Activated CD4-positive, CD25-positive, alpha-beta regulatory T cell treated with anti-CD3 and anti-CD28 coated beads, Interleukin-2, amount 50 U/mL, for 24 hours (primary cell): Measurements from ENCODE around the gene PKNOX2.

Experiments
- ATAC-seq, 2 donors: fragments of 150-1000 bp; cut with Tn5 transposase; one replicate each; pipeline ENCODE4 v1.10.0; 2021; ENCODE audit warnings: mild to moderate bottlenecking in 1 of 2, moderate library complexity in 1 of 2

PKNOX2 gene

DNA sequence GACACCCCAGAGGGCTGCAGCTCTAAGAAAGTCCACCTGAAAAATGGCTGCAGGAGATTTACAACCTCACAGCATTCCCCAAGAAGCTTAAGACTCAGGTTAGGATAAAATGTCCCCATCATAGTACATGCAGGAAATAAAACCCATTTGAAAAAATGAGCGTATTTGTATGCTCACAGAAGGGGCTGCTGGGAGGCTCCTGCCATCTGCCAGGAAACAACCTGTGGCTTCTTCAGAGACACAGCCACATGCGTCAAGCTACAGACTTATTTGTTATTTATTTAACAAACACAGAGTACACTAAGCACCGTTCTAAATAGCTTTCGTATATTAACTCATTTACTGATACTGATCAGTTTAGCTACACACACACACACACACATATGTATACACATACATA lies 258.1 kb downstream of the PKNOX2 start:
- no peak for ATAC-seq

DNA sequence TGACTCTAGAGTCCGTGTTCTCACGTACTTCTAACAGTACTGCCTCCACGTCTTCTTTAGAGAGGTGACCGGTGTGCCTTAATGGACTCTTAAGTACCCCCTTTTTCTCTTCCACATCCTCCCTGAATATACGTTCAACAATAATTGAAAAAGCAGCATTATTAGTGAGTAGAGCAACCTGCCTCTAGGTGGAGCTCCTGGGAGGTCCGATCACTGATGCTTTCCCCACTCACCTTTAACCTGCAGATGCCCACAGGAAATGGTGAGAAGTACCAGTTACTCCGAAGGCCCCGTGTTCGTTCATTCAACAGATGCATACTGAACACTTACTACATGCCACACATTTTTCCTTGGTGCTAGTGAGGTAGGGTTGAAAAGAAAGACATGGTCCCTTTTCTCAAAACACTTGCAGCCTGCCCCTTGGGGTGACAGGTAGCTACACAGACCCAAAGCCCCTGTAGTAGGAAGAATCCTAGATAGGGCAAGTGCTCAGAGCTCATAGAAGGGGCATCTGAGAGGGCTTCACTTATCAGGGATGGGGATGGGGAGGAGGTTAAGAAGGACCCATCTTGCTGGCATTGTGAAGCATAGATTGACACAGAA lies 258.8 kb downstream of the PKNOX2 start:
- ATAC-seq, result peak in 1 of 2 donors; percentile 17

DNA sequence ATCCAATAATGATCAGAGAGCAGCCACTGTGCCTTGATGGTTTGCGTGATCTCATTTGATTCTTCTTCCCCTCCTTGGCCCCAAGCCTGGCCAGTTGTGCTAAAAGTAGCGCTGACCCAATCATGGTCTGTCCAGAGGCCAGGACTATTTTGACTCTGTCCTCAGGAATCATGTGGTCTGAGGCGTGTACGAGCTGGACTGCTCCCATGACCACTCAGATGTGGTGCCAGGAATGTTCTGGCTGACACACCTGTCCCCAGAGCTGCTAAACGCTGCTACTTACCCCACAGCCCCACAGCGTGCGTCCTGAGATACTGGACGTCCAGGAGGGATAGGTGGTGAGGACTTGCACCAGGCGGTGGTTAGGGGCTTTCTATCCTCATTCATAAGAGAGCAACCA lies 261.1 kb downstream of the PKNOX2 start:
- no peak for ATAC-seq

DNA sequence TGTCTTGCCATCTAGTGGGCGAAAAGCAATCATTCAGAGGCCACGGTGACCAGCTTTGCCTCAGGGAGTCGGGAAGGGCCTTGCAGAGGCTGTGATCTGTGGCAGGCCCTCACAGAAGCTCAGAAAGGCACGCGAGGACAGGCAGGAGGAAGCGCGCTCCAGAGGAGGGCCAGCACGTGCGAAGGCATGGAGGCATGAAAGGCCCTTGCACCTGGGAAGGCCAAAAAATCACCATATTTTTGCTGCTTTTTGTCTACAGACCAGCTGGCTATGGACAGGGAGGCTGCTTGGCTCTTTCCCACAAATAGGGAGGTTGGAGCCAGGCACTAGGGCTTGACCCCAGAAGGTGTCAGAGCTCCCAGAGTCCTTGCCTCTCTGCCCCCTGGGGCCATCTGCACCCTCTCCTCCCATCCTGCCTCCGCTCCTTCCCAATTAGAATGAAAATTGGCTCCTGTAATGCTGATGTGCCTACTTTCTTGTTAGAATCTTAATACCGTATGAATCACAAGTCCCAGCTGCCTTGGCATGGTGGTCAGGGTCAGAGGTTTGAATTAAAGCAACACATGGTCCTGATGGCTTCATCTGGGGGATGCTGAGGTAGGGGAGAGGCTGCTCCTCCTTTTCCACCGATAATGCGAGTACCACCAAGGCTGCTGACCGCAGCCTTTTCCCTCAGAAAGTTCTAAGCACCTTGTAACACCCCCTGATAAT lies 262.4 kb downstream of the PKNOX2 start:
- no peak for ATAC-seq

DNA sequence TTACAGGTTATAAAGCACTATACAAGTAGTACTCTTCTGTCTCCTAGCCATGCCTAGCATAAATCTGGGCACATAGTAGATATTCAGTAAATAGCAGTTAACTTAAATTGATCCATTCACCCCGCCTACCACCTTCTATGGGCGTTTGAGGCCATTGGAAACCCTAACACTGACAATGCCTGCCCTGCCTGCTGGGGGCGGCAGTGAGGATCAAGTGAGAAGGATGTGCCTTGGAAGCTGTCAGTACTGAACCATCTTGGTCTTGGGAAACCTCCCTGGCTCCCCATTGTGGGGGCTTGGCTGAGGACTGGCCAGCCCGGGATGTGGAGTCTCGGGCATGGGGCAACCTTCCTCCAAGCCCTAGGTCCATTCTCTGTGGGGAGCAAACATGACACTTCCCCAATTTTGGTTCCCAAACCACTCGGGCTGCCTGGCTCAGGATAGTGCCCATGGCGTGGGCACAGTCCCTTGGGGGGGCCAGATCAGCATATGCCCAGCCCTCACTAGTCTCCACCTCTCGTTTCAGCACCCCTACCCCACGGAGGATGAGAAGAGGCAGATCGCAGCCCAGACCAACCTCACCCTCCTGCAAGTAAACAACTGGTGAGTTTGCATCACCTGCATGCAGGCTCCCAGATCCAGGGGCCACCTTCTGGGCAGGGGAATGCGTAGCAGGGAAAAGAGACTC lies 264.1 kb downstream of the PKNOX2 start:
- no peak for ATAC-seq

DNA sequence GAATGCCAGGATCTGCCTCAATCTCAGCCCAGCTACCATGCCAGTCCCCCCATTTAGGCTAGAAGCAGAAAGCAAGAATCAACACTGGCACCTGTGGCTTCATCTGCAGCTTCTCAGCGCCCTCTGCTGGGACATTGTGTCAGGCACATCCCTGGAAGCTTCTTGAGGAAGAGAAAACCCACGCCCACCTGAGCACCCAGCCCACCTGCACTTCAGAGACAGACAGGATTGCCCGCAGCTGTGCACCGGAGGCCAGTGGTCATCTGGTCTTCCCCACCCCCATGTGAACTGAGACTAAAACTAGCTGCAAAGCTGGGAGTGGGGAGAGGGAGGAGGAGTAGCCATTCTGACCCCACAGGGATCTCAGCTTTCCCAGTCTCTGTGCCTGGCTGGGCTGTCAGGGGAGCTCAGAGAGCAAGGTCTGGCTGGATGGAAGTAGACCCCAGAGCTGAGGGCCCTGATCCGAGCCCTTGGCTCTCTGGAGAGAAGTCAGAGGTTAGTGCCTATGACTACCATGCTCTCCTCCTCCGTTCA lies 264.7 kb downstream of the PKNOX2 start:
- ATAC-seq, result no peak

DNA sequence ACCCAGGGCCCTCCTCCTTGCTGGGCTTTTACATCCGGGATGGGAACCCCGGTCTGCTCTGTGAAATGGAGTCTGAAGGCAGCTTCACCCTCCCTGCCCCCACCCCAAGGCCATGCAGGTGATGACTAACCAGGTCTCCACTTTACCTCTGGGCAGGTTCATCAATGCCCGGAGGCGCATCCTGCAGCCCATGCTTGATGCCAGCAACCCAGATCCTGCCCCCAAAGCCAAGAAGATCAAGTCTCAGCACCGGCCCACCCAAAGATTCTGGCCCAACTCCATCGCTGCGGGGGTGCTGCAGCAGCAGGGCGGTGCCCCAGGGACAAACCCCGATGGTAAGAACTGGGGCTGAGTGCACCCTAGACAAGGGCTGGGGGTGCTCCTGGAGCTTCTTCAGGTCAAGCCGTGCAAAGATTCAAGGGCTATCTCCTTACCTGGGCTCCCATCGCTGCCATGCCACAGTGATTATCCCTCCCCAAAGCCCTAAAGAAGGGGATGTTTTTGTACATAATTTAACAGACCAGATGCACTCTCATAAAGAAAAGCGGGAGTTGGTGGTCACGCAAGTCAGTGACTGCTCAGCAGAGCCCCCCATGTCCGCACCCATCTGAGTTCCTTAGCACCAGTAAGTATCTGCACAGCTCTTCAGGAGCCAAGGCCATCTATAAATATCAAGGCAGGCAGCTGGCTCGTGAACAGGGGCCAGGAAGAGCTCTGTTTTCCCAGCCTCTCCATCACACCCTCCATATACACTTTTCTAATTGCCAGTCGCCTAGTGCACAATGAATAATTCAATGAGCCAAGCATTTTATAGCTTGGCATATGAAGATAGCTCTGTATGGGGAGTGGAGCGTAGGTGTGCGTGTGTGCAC lies 265.5 kb downstream of the PKNOX2 start:
- no peak for ATAC-seq

DNA sequence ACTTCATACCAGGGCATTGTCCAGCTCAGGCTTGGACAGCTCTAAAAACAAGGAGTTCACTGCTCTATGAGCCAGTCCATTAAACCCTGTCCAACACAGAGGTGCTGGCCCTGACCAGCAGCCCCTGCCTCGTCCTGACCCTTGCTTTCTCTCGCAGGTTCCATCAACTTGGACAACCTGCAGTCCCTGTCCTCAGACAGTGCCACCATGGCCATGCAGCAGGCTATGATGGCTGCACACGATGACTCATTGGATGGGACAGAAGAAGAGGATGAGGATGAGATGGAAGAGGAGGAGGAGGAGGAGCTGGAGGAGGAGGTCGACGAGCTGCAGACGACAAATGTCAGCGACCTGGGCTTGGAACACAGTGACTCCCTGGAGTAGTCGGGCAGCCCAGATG lies 266.5 kb downstream of the PKNOX2 start:
- ATAC-seq, result no peak

DNA sequence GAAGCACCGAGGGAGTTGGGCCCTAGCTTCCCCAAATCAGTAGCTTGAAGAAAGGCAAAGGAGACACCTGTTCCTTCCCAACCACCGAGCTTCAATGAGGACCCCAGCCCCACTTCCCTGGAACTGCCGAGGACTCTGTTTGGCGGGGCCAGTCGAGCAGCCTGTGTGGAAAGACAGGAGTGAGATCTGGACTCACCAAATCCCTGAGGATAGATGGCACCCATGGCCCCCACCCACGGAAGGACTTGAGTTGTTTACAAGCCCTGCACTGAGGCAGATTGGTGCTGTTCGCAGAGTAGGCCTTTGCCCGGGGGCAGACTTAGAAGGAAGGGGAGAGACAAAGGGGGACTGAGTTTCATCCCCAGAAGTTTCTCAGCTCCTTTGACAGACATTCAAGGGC lies 266.9 kb downstream of the PKNOX2 start:
- no peak for ATAC-seq

DNA sequence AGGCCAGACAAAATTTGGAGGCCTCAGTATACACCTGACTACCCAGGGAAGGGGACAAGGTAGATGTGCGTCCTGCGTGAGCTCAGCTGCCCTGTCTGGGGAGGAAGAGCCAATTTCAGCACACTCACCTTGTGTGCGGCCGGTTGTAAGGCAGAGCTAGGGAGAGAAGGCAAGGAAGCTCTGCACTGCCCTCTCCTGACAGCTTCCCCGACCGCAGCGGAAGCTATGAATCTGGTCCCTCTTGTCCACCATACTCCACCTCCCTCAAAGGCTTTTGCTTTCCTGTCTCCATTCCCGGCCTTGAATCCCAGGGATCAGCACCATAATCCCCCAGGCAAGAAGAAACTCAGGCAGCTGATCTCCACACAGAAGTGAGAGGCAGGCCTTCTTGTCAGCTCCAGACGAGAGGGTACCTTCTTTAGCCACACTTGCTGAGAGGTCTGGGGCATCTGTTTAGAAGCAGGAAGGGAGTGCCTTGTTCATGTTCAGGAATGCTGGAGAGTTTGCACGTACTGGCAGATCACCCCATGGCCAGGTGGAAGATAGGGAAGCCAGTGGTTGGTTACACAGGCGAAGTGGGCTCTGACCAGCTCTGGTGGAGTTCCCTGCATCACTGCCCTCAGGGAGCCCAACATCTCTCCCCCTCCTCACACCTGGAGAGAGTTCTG lies 269.0 kb downstream of the PKNOX2 start:
- ATAC-seq, result peak in 1 of 2 donors; percentile 38

DNA sequence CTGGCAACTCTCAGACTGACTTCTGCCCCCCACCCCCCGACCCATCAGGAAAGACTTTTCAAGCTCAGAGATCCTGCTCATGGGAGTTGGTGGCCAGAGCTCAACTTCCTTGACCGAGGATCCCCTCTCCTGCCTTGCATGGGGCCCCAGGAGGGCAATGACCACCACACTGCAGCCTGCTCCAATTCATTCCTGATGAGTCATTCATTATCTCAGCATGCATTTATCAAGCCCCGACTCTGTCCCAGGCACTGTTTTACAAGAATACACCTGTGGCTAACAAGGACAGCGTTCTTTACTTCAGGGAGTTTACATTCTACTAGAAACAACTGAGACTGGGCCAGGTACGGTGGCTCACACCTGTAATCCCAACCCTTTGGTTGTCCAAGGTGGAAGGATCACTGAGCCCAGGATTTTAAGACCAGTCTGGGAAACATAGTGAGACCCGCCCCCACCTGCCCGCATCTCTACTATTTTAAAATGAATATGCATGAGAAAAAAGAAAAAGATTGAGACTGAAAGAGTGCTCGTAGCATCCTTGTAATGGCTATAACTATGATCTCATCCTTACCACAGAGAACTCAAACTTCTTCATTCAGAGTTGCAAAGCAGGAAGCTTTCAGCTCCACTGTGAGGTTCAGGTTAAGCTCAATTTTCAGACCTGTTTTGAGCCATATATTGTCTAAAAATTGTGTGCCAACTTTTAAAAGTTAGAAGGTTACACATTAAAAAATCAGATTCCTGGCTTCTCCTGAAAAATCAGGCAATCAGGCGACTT lies 271.1 kb downstream of the PKNOX2 start:
- no peak for ATAC-seq

DNA sequence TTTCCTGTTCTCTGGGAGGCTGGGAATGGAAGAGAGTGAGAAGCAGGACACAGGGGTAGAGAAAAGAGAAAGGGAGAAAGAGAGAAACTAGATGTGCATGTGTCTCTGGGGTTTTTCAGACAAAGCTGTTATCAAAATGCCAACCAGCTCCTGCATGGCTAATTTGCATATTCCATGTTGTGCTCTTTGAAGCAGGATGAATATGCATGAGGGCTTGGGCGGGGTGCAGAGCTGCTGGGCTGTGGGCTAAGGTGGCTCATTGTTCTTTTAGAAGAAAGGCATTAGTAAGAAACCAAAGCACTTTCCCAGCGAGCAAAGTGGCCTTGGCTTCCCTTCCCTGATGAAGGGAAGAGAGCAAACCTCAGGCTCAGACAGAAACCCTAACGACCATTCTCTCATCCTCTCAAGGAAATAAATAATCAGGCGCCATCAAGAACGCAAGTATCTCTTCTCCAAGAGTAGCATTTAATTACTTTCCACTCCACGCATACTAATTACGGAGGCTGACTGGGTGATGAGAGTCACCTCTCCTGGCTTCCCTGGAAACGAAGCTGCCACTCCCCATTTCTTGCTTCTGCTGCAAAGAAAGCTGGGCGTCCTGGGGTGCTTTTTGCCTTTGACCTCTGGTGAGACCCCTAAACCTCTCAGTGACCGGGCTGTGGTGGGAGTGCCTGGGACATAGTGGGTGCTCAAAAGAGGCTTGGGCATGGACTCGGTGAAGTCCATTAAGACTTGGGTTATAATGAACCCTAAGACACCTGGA lies 277.3 kb downstream of the PKNOX2 start:
- ATAC-seq, result no peak

DNA sequence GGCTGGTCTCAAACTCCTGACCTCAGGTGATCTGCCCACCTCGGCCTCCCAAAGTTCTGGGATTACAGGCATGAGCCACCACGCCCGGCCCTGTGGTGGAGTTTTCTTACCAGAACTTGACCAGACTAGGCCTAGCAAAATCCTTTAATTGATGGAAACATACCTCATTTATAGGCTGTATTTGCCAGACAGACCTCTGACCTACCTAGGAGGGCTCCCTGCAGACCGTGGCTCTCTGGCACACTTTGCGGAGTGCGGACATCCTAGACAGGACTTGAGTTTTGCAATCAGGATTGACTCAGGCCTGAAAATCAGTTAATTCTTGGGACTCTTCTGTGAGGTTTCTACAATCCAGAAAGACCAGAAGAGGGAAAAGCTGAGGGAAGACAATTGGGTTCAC lies 278.4 kb downstream of the PKNOX2 start:
- no peak for ATAC-seq

DNA sequence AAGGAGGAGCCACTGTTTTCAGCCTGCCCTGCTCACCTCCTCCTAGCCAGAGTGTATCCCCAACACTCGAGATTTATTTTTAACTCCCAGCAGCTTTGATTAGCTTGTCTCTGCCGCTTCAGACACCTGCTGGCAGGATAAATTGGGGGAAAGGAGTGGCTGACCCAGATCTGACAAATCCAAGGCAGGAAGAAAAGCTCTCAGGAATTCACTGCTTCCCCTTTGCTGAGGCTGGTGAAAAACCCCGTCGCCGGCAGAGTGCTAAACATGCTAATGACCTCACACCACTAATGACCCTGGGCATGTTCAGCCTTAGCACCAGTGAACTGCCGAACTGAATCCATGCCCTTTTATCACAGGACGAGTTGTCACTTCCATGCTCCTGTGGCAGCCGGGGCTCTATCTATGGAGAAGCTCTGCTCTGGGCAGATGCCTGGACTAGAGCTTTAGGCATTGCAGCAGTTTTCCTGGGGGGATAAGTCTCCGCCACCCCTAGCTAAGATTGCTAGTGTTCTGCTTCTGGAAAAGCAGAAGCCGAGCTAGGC lies 279.3 kb downstream of the PKNOX2 start:
- ATAC-seq, result no peak

DNA sequence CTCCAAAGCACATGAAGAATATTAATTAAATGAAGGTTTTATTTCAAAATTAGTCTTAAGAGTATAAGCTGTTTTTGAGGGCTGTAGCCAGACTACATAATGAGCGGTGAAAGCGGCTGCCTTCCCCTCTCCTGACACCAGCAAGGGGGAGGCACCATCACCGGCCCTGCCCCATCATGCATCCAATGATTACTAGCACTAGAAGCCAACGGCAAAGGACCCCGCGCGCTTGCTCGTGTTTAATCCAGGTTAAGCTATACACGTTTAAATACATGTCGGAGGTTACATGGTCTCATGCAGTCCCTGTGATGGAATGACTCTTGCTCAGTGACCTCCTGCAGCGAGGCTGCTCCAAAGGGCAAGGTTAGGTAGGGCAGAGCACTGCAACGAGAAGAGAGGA lies 281.2 kb downstream of the PKNOX2 start:
- no peak for ATAC-seq

DNA sequence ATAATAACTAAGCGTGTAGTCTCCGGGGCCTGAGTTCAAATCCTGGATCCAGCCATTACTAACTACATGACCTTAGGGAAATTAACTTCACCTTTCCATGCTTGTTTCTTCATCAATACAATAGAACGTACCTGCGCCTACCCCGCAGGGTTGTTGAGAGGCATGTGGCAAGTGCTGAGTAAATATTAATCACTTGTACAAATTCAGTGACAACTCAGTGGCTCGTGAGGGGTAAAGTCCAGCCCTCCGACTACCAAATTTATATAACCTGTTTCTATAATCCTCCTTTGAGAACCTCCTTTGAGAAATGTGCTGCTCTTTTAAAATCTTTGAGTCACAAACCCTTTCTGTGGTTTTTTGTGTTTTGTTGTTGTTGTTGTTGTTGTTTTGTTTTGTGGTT lies 281.7 kb downstream of the PKNOX2 start:
- no peak for ATAC-seq

DNA sequence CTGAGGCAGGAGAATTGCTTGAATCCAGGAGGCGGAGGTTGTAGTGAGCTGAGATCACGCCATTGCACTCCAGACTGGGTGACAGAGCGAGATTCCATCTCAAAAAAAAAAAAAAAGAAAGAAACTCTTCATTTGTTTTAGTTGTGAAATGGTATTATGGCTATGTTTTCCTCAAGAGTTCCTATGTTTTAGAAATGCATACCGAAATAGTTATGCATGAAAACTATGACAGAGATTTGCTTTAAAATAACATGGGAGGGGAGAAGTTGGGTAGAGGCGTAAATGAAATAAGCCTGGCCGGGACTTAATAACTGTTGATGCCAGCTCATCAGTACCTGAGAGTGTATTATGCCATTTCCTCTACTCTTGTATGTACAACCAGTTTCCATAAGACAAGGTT lies 283.2 kb downstream of the PKNOX2 start:
- no peak for ATAC-seq

DNA sequence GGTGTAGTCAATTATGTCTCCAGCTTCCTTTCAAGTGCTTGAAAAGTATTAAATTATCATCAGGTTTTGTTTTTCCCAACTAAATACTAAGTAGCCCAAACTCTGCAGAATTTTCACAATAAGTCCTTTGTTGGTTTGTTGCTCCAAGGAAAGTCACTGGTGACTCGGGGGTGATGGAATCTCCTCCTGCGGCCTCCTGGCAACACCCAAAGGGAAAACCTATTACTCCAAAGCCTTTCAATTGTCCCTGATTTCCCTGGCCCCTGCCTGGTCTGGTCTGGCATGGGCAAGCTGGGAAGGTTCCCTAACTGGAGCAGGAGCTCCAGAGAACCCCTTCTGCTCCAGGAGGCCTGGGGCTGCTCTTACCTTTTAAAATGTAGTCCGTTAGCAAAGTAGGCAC lies 283.6 kb downstream of the PKNOX2 start:
- ATAC-seq, result no peak

DNA sequence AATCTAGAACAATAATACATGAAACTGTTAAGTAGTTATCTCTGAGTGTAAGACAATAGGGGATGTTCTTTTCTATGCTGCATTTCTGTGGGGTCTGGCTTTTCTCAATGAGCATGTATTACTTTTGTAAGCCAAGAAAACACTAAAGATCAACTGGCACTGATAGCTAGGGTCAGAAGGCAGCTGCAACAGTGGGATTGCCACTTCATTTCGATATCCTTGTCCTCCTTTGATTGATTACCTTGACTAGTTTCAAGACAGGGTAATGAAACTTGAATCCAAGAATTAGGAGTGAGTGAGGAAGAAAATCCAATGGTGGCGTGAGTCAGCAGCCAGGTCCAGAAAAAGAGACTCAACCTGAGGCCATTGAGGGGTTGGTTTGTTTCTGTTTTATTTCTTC lies 285.0 kb downstream of the PKNOX2 start:
- no peak for ATAC-seq

DNA sequence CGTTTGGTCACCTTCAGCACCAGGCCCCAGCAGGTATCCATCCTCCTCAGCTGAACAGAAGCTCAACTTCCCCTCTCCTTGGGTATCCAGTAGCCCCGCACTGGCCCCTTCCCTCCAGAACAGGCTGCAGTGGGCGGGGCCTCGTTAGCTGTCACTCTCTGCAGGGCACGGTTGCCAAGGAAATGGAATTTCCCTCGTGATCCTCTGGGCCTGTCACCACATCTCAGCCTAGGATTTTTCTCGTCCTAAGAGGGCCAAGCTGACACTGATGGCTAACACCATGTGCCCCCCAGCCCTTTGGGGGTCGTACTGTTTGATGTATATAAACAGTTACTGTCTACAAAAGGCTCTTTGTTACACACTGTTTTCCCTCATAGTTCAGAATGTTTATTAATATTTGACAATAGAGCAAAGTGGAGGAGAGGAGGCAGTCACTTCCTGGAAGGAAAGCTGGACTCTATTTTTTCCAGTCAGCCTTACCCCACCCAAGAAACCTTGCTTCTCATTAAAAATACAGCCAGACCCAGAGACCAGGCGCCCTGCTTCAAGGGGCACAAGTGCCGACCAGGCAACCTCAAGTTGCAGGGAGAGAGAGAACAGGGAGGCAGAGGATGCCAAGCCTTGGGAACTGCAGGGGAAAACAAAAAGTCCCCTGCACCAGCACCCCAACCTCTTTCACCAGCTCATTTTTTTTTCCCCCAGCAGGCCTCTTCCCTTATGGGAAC lies 287.0 kb downstream of the PKNOX2 start:
- no peak for ATAC-seq
